ENCODE data around the gene PPP4R3B.
A peak's percentile ranks its signal among the peaks of the same experiment; 100 is the strongest.

Gene PPP4R3B

DNA sequence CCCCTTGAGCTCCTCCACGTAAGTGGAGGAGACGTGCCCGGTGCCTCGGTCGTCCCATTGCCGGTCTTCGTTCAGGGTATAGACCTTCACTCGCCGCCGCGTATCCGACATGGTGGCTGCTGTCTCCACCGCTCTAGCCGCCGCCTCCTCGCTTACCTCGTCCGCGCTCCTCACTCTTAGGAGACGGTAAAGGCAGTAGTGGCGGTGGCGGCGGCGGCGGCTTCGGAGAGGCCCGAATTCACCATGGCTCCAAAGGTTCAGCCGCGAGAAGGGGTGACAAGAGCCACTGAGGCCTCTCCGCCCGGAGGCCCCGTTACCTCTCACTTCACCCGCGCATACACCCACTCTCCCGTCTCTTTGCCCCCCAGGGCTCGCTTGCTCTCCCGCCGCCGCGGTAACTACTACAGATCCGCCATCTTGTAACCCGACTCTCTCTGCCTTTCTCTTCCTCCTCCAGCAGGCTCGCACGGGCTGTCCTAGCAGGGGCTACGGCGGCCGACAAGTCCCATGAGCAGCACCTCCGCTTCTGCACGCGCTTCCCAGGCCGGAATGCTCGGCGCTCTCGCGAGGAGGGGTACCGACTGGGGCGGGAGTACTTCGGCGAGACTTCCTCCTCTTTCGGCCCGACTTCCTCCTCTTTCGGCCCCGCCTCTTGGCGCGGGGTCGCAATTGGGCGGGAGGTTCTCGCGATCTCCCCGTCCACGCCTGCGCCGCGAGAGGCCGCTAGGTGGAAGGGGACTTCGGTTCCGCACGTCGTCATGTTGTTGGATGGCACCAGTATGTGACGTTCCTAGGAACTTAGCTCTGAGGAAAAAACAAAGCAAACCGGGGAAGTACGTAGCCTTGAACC is at the start of gene PPP4R3B:
Gene PPP4R3B (minus strand): TSS at position 448 of the 850 bp plus-strand sequence. CDS start 337 bp downstream, at position 111.
- peak within 1 kb of the TSS; percentile 95 for H3K4me3 ChIP-seq (ENCODE audit: low read depth, low read length)
- DNase-seq (ENCODE audit: low read depth): peak; percentile 100
- TF ChIP-seq, protein P1, sequence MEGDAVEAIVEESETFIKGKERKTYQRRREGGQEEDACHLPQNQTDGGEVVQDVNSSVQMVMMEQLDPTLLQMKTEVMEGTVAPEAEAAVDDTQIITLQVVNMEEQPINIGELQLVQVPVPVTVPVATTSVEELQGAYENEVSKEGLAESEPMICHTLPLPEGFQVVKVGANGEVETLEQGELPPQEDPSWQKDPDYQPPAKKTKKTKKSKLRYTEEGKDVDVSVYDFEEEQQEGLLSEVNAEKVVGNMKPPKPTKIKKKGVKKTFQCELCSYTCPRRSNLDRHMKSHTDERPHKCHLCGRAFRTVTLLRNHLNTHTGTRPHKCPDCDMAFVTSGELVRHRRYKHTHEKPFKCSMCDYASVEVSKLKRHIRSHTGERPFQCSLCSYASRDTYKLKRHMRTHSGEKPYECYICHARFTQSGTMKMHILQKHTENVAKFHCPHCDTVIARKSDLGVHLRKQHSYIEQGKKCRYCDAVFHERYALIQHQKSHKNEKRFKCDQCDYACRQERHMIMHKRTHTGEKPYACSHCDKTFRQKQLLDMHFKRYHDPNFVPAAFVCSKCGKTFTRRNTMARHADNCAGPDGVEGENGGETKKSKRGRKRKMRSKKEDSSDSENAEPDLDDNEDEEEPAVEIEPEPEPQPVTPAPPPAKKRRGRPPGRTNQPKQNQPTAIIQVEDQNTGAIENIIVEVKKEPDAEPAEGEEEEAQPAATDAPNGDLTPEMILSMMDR (conservative IDR thresholded peaks at IDR 0.05; ENCODE audit: low read depth, low read length): peak; percentile 48

DNA sequence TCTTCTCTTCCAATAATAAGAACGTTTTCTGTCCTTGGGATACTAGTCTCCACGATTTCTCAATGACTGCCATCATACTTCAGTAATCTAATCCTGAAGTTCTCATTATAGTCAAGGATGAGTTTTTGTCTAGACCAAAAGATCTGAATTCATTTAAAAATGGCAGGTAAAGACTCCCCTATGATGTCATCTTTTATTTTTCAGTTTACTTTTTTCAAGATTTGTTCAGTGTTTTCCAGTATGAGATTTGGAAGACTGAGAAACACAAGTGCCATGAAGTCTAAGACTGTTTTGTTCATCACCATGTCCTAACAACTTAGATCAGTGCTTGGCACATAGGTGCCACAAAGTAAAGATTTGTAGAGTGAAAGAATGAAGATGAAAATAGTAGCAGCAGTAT is 35.8 kb upstream of the PPP4R3B start:
- TF ChIP-seq, protein P1 (conservative IDR thresholded peaks at IDR 0.05; ENCODE audit: low read depth, low read length): no peak
- DNase-seq (ENCODE audit: low read depth): no peak

DNA sequence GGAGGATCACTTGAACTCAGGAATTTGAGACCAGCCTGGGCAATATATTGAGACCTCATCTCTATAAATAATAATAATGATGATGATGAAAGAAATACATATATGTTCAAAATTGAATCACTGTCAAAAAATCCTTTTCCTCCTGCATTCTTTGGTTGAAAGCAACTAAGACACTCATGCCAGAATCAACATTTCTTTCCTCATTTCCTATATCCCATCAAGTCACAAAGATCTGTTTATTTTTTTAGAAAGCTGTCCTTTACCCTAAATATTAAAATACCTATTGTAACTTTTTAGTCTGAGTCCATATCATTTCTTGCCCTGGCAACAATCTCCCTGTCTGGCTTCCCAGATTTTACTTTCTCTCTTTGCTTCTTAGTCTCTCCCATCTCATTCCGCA is 31.8 kb upstream of the PPP4R3B start:
- DNase-seq (ENCODE audit: low read depth): peak; percentile 9
- TF ChIP-seq, protein P1 (conservative IDR thresholded peaks at IDR 0.05; ENCODE audit: low read depth, low read length): no peak
- H3K4me3 ChIP-seq (ENCODE audit: low read depth, low read length): no peak overlapping the region

More for the DNA sequence above, 35.8 kb upstream of the PPP4R3B start:
- no peak overlapping the region for H3K4me3 ChIP-seq (ENCODE audit: low read depth, low read length)

DNA sequence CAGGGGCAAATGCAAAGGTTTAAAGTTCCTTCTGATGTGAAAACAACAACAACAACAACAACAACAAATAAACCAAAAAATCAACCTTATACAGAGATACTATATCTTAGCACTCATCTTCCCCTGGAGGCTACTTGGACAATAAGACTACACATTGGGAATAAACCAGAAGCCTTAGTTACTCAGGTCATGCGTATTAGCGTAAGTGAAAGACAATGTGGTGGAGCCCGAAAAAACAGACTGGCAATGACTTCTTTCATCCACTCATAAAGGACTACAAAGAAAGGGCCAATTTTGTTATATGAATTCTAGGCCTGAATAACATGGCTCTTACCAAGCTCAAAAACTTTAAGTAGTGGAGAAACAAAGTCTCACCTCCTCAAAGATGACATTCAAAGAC is 19.4 kb upstream of the PPP4R3B start:
- no peak for DNase-seq (ENCODE audit: low read depth)
- TF ChIP-seq, protein P1 (conservative IDR thresholded peaks at IDR 0.05; ENCODE audit: low read depth, low read length): no peak
- H3K4me3 ChIP-seq (ENCODE audit: low read depth, low read length): no peak overlapping the region

DNA sequence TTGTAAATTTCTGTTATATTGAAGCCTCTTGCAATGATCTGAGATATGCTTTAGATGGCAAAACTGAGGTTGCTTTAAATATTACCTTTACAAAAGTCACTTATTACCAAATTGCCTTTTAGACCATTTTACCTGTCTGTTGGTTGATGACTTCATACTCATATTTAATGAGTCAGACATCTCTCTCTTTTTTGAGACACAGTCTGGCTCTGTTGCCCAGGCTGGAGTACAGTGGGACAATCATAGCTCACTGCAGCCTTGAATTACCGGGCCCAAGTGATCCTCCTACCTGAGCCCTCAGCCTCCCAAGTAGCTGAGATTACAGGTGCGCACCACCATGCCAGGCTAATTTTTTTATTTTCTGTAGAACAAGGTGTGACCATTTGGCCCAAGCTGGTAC is 11.5 kb upstream of the PPP4R3B start:
- TF ChIP-seq, protein P1 (conservative IDR thresholded peaks at IDR 0.05; ENCODE audit: low read depth, low read length): no peak

DNA sequence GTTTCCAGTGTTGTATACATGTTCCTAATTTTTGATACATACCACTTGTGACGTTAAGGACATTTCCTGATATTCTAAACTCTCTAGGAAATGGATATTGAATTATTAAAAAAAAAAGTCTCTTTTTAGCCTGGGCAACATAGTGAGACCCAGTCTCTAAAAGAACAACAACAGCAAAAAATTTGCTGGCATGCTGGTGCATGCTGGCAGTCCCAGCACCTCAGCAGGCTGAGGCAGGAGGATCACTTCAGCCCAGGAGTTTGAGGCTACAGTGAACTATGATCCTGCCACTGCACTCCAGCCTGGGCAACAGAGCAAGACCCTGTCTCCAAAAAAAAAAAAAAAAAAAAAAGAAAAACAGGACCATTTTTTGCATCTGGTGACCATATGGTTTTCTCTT is 10.5 kb upstream of the PPP4R3B start:
- H3K4me3 ChIP-seq (ENCODE audit: low read depth, low read length): no peak overlapping the region
- TF ChIP-seq, protein P1 (conservative IDR thresholded peaks at IDR 0.05; ENCODE audit: low read depth, low read length): no peak
- DNase-seq (ENCODE audit: low read depth): no peak

More for the DNA sequence above, 11.5 kb upstream of the PPP4R3B start:
- no peak overlapping the region for H3K4me3 ChIP-seq (ENCODE audit: low read depth, low read length)
- DNase-seq (ENCODE audit: low read depth): no peak

DNA sequence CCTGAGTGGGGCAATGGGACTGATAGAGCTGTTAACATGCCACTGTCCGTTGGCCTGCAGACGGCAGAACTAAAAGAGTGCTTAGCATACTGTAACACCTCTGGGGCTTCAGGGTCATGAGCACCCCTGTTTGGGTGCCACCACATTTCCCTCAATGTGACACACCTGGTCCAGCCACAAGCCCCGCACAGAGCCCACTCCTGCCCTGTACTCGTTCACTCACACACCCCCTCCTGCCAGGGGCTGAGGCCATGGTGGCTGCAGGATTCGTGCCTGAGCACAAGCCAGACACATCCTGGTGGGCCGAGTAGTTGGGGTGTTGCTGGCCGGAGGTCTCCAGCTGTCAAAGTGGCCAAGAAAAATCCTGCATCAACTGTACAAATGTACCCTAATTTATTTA is 4.4 kb upstream of the PPP4R3B start:
- no peak for DNase-seq (ENCODE audit: low read depth)
- H3K4me3 ChIP-seq (ENCODE audit: low read depth, low read length): no peak overlapping the region
- TF ChIP-seq, protein P1 (conservative IDR thresholded peaks at IDR 0.05; ENCODE audit: low read depth, low read length): no peak
